ENCODE data around the gene ALG12.
A peak's percentile ranks its signal among the peaks of the same experiment; 100 is the strongest.
"Not testable (repeated sequence)": the region's sequence is repeated elsewhere in the genome, so short reads cannot be mapped to it uniquely, and the experiment has no call there.

ALG12 gene

GRCh38 chr22:49948116-49948957 is 30.1 kb upstream of the ALG12 start:
- FAIRE-seq (no peak), DNase-seq (ENCODE audit: extremely low spot score, insufficient read length, low read depth) (no peak)

DNA sequence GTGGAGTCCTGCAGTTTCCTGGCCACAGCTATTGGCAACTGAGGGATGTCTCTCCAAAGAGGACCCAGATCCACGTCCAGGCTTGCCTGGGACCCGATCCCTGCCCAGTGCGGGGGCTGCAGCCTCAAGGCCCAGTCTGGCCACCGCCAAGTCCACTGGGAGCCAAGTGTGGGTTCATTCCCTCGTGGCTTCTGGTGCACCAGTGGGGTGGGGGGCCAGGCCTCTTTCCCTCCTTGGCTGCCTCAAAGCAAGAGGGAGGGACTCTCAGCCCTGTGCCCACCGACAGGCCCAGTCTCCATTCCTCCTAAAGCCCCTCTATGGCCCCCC is 29.0 kb upstream of the ALG12 start:
- FAIRE-seq (no peak), DNase-seq (ENCODE audit: extremely low spot score, insufficient read length, low read depth) (no peak)

GRCh38 chr22:49946612-49947295 is 28.5 kb upstream of the ALG12 start:
- FAIRE-seq: no peak
- no peak for DNase-seq (ENCODE audit: extremely low spot score, insufficient read length, low read depth)

DNA sequence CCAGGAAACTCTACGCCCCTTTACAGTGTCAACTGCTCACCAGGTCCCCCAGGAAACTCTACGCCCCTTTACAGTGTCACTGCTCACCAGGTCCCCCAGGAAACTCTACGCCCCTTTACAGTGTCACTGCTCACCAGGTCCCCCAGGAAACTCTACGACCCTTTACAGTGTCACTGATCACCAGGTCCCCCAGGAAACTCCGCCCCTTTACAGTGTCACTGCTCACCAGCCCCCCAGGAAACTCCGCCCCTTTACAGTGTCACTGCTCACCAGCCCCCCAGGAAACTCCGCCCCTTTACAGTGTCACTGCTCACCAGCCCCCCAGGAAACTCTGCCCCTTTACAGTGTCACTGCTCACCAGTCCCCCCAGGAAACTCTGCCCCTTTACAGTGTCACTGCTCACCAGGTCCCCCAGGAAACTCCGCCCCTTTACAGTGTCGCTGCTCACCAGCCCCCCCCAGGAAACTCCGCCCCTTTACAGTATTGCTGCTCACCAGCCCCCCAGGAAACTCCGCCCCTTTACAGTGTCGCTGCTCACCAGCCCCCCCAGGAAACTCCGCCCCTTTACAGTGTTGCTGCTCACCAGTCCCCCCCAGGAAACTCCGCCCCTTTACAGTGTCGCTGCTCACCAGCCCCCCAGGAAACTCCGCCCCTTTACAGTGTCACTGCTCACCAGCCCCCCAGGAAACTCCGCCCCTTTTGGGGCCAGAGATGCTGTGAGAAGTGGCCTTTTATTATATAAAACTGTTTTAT is 27.0 kb upstream of the ALG12 start:
- not testable (repeated sequence) for FAIRE-seq; DNase-seq (ENCODE audit: extremely low spot score, insufficient read length, low read depth)

DNA sequence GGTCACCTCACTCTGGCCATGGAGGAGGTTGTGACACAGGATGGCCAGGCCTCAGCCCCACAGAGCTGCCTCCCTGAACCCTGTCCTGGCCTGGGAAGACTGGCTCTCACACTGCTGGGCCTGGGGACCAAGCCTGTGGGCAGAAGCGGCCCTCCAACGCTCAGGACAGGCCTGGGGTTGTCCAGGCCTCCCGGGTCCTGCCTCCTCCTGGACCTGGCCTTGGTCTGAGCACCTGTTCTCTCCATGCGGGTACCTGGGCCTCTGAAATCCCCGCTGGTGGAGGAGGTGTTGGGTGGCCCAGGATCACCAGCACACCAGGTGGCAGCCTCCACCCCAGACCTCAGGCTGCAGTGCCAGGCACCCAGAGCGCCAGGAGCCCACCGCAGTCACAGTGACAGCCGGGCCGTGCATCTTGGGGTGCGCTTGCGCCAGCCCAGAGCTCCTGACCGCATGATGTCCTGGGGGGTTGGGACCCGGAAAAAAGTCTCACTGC is 26.2 kb upstream of the ALG12 start:
- DNase-seq (ENCODE audit: extremely low spot score, insufficient read length, low read depth): no peak
- FAIRE-seq: no peak

DNA sequence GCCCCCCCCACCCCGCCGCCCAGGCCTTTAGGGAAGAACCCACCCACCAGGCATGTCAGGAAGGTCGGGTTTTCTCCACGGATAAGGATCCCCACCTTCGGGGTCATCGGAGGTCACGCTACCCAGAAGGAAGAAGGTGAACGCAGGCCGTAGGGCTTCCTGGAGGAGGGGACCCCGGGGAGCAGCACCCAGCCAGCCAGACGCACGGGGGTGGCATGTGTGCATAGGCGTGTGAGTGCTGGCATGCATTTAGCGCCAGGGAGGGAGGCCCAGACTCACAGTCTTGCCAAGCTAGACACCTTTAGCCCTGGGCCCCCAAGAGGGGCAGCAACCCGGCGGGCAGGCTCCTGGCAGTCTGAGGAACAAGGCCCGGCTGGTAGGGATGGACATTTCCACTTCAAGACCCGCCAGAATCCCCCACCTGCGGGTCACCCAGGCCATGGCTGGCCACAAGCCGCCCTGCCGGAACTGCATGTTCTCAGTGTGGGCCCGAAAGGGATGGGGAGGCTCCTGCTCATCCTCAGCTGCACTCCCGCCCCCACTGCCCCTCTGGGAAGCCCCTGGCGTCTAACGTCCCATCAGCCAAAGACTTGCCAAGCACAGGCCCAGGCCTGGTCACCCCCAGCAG is 25.6 kb upstream of the ALG12 start:
- FAIRE-seq (no peak), DNase-seq (ENCODE audit: extremely low spot score, insufficient read length, low read depth) (no peak)

DNA sequence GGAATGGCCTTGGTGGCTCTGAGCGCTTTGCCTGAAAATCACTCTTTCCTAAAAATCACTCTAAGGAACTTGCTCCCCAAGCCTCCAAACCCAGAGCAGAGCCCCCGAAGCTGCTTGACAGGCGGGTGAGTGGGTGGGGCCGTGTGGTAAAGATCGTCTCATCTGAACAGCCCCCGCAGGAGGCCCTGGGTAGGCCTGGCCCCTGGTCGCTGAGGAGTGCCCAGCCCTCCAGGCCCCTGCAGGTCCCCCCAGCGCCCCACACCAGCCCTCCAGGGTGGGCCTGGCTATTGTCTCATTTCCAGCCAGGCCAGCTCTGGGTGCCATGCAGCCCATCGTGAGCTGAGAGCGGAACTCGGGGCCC is 25.1 kb upstream of the ALG12 start:
- no peak for FAIRE-seq
- no peak for DNase-seq (ENCODE audit: extremely low spot score, insufficient read length, low read depth)

DNA sequence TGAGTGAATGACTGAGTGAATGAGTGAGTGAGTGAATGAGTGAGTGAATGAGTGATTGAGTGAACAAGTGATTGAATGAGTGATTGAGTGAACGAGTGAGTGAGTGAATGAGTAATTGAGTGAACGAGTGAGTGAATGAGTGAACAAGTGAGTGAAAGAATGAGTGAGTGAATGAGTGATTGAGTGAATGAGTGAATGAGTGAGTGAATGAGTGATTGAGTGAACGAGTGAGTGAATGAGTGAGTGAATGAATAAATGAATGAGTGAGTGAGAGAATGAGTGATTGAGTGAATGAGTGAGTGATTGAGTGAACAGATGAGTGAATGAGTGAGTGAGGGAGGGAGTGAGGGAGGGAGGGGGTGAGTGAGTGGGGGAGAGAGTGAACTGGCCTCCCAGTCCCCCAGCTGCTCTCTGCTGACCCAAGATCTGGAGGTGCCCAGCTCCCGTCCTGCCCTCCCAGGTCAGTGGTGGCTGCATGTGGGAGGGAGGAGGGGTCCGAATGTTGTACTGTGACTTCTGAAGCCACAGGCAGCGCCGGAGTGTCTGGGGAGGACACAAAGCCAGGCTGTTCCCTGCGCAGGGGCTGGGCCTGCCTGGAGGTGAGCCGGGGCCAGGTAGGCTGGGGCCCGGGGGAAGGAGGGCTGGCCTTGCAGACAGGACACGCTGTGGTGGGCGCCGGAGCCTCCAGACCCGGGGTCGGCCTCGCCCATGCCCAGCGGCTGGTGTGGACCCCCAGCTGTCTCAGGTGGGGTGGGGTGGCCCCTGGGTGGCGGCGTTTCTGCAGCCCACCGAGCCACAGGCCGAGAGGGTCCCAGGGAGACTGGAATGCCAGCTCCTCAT is 24.5 kb upstream of the ALG12 start:
- no peak for DNase-seq (ENCODE audit: extremely low spot score, insufficient read length, low read depth)
- no peak for FAIRE-seq

GRCh38 chr22:49941507-49942316 is 23.5 kb upstream of the ALG12 start:
- DNase-seq (ENCODE audit: extremely low spot score, insufficient read length, low read depth): no peak
- FAIRE-seq: no peak

GRCh38 chr22:49938565-49939136 is 20.4 kb upstream of the ALG12 start:
- DNase-seq (ENCODE audit: extremely low spot score, insufficient read length, low read depth) (no peak), FAIRE-seq (no peak)

GRCh38 chr22:49937758-49938564 is 19.7 kb upstream of the ALG12 start:
- DNase-seq (ENCODE audit: extremely low spot score, insufficient read length, low read depth): no peak
- no peak for FAIRE-seq

GRCh38 chr22:49936973-49937757 is 18.9 kb upstream of the ALG12 start:
- no peak for FAIRE-seq

GRCh38 chr22:49936018-49936972 is 18.1 kb upstream of the ALG12 start:
- peak; percentile 63 for DNase-seq (ENCODE audit: extremely low spot score, insufficient read length, low read depth)
- peak; percentile 87 for FAIRE-seq

More at GRCh38 chr22:49936973-49937757, 18.9 kb upstream of the ALG12 start:
- no peak for DNase-seq (ENCODE audit: extremely low spot score, insufficient read length, low read depth)

DNA sequence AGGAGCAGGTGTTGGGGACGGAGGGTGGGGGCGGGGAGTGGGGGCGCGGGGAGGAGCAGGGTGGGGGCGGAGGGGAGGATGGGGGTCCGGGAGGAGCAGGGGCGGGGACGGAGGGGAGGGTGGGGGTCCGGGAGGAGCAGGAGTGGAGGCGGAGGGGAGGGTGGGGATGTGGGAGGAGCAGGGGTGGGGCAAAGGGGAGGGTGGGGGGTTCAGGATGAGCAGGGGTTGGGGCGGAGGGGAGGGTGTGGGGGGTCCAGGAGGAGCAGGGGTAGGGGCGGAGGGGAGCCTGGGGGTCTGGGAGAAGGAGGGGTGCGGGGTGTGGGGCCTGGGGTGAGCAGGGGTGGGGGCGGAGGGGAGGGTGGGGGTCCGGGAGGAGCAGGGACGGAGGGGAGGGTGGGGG is 17.3 kb upstream of the ALG12 start:
- DNase-seq (ENCODE audit: extremely low spot score, insufficient read length, low read depth) (no peak), FAIRE-seq (no peak)

- FAIRE-seq: no peak
Observed at GRCh38 chr22:49934891-49935557, 16.8 kb upstream of the ALG12 start.

More at GRCh38 chr22:49934891-49935557, 16.8 kb upstream of the ALG12 start:
- DNase-seq (ENCODE audit: extremely low spot score, insufficient read length, low read depth): peak; percentile 45

Measured in GM18507 (cell line).